HG02973 (cell line): ENCODE results near the gene GRIK3.

ENCODE experiments used
- ATAC-seq: cut with Tn5 transposase; IDR thresholded peaks from one replicate; pipeline ENCODE4 v1.9.1; 2021; ENCODE audit warnings: moderate library complexity; ENCODE audit not compliant: unreplicated experiment

The GRIK3 gene

GRCh38 chr1:36881541-36881940 lies 152.8 kb downstream of the GRIK3 start:
- no peak for ATAC-seq

- ATAC-seq: no peak
Measured at GRCh38 chr1:36881068-36881405, 153.3 kb downstream of the GRIK3 start.

- no peak for ATAC-seq
Measured at GRCh38 chr1:36880155-36881067, 153.9 kb downstream of the GRIK3 start.

- no peak for ATAC-seq
Measured at GRCh38 chr1:36879613-36880012, 154.7 kb downstream of the GRIK3 start.

- ATAC-seq: no peak
Measured at GRCh38 chr1:36876990-36877389, 157.3 kb downstream of the GRIK3 start.

GRCh38 chr1:36874271-36875060 lies 159.8 kb downstream of the GRIK3 start:
- ATAC-seq: no peak

GRCh38 chr1:36872858-36873257 lies 161.5 kb downstream of the GRIK3 start:
- ATAC-seq: no peak

GRCh38 chr1:36872126-36872754 lies 162.1 kb downstream of the GRIK3 start:
- no peak for ATAC-seq

GRCh38 chr1:36871146-36871971 lies 163.0 kb downstream of the GRIK3 start:
- ATAC-seq: no peak

- no peak for ATAC-seq
Measured at GRCh38 chr1:36869826-36870225, 164.5 kb downstream of the GRIK3 start.

GRCh38 chr1:36869054-36869453 lies 165.3 kb downstream of the GRIK3 start:
- ATAC-seq: no peak

GRCh38 chr1:36867575-36867974 lies 166.7 kb downstream of the GRIK3 start:
- no peak for ATAC-seq

- no peak for ATAC-seq
Measured at GRCh38 chr1:36866169-36866814, 168.0 kb downstream of the GRIK3 start.

- no peak for ATAC-seq
Measured at GRCh38 chr1:36865602-36865900, 168.8 kb downstream of the GRIK3 start.

GRCh38 chr1:36864823-36865601 lies 169.3 kb downstream of the GRIK3 start:
- no peak for ATAC-seq

- ATAC-seq: no peak
Measured at GRCh38 chr1:36864182-36864822, 170.0 kb downstream of the GRIK3 start.

- ATAC-seq: no peak
Measured at GRCh38 chr1:36863500-36863899, 170.8 kb downstream of the GRIK3 start.

- no peak for ATAC-seq
Measured at GRCh38 chr1:36863061-36863460, 171.3 kb downstream of the GRIK3 start.

GRCh38 chr1:36861375-36861774 lies 172.9 kb downstream of the GRIK3 start:
- no peak for ATAC-seq
